ENCODE results near the gene LAMA2.

DNA sequence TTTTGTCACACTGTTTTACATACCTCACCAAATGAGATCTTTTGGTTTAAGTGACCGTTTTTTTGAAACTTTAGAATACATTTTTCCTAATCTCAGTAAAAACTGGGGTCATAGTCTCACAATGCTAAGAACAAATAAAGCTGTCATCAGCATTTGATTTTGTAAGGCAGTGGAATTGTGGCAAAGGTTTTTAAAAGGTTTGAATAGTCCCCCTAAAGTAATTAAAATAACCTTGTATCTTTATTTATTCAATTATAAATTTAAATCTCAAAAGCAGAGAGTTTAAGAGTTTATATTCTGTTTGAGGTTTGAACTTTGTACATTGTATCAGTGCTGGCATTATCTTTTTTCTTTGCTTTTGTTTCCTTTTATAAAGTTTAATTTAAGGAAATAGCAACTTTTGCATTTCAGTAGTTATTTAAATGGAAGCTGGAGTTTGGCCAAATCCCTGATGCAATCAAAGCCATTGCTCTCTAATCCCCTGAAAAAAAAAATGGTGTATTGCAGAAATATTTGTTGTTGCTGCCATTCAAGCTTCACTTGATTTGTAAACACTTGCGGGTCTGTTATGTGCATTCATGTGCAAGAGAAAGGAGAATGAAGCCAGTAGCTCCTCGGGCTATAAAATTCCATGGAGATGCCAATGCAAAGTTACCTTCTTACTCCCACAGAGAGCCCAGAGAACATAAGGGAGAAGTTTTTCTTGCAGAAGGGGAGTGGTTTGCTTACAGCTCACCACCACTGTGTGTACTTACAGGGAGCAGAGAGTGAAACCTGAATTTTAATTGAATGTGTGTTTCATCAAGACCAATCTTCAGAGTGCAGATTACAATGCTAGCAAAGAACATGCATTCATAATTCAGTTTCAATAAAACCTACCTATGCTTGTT, 435.2 kb downstream of the LAMA2 start:
- TF ChIP-seq, protein P1, sequence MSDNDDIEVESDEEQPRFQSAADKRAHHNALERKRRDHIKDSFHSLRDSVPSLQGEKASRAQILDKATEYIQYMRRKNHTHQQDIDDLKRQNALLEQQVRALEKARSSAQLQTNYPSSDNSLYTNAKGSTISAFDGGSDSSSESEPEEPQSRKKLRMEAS (IDR thresholded peaks at IDR 0.05; ENCODE audit: low read depth, low read length), result no peak
- TF ChIP-seq, protein P2, sequence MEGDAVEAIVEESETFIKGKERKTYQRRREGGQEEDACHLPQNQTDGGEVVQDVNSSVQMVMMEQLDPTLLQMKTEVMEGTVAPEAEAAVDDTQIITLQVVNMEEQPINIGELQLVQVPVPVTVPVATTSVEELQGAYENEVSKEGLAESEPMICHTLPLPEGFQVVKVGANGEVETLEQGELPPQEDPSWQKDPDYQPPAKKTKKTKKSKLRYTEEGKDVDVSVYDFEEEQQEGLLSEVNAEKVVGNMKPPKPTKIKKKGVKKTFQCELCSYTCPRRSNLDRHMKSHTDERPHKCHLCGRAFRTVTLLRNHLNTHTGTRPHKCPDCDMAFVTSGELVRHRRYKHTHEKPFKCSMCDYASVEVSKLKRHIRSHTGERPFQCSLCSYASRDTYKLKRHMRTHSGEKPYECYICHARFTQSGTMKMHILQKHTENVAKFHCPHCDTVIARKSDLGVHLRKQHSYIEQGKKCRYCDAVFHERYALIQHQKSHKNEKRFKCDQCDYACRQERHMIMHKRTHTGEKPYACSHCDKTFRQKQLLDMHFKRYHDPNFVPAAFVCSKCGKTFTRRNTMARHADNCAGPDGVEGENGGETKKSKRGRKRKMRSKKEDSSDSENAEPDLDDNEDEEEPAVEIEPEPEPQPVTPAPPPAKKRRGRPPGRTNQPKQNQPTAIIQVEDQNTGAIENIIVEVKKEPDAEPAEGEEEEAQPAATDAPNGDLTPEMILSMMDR (IDR thresholded peaks at IDR 0.05; ENCODE audit: low read depth, low read length), result no peak
- TF ChIP-seq MYC (IDR thresholded peaks at IDR 0.05; ENCODE audit: low read depth, low read length), result no peak

Measured in NB4 (cell line).